GM18508 (cell line): Measurements from ENCODE around the gene MST1R.
"Not testable (repeated sequence)": the region's sequence is repeated elsewhere in the genome, so short reads cannot be mapped to it uniquely, and the experiment has no call there.

Source experiments
- ATAC-seq: cut with Tn5 transposase; IDR thresholded peaks from one replicate; pipeline ENCODE4 v1.9.1; 2021; ENCODE audit warnings: moderate number of reproducible peaks; ENCODE audit not compliant: insufficient read depth, unreplicated experiment

The MST1R gene

GRCh38 chr3:49912881-49913281 lies 9.2 kb upstream of the MST1R start:
- no peak for ATAC-seq

- ATAC-seq = no peak
Measured at GRCh38 chr3:49911611-49912010, 7.9 kb upstream of the MST1R start.

- no peak for ATAC-seq
Measured at GRCh38 chr3:49911124-49911420, 7.4 kb upstream of the MST1R start.

GRCh38 chr3:49910409-49911123 lies 6.9 kb upstream of the MST1R start:
- no peak for ATAC-seq

- ATAC-seq = no peak
Measured at GRCh38 chr3:49908373-49909199, 4.9 kb upstream of the MST1R start.

- no peak for ATAC-seq
Measured at GRCh38 chr3:49906073-49906743, 2.5 kb upstream of the MST1R start.

- ATAC-seq = not testable (repeated sequence)
Measured at GRCh38 chr3:49904448-49904847, 775 bp upstream of the MST1R start.

GRCh38 chr3:49902511-49903345 lies 945 bp downstream of the MST1R start:
- ATAC-seq = no peak

GRCh38 chr3:49901366-49902339 lies 2.0 kb downstream of the MST1R start:
- no peak for ATAC-seq

- no peak for ATAC-seq
Measured at GRCh38 chr3:49900491-49901153, 3.1 kb downstream of the MST1R start.

- no peak for ATAC-seq
Measured at GRCh38 chr3:49899815-49900214, 3.9 kb downstream of the MST1R start.

GRCh38 chr3:49898991-49899390 lies 4.7 kb downstream of the MST1R start:
- ATAC-seq = no peak

- ATAC-seq = no peak
Measured at GRCh38 chr3:49896345-49896744, 7.3 kb downstream of the MST1R start.

GRCh38 chr3:49895791-49896190 lies 7.9 kb downstream of the MST1R start:
- no peak for ATAC-seq

GRCh38 chr3:49889296-49889695 lies 14.4 kb downstream of the MST1R start:
- no peak for ATAC-seq

GRCh38 chr3:49886922-49887265 lies 16.8 kb downstream of the MST1R start:
- no peak for ATAC-seq

- no peak for ATAC-seq
Measured at GRCh38 chr3:49883998-49884397, 19.7 kb downstream of the MST1R start.

GRCh38 chr3:49882166-49882565 lies 21.5 kb downstream of the MST1R start:
- no peak for ATAC-seq
